ENCODE results near the gene REPIN1. TPM values are rescaled to one million over a fixed set of nuclear protein-coding genes. Genes with fewer than 3 reads are reported as not detected.

Gene REPIN1
- total and polyA plus RNA-seq, 9 of the 15 experiments (the other 6 are each of a cell fraction or from before 2014, with no cell fraction given) = 8.1 to 283 (median 94.3) TPM

DNA sequence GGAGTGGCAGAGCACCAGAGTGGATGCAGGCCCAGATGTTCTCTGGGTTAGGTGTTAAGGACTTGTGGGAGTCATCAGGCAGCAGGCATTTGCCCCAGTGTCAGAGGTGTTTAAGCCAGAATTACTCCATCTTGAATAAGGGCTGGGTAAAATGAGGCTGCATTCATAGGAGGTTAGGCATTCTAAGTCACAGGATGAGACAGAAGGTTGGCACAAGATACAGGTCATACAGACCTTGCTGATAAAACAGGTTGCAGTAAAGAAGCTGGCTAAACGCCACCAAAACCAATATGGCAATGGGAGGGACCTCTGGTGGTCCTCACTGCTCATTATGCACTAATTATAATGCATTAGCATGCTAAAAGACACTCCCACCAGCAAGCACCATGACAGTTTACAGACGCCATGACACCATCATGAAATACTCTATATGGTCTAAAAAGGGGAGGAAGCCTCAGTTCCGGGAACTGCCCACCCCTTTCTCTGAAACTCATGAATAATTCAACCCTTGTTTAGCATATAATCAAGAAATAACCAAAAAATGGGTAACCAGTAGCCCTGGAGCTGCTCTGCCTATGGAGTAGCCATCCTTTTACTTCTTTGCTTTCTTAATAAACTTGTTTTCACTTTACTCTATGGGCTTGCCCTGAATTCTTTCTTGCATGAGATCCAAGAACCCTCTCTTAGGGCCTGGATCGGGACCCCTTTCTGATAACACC lies 46.3 kb upstream of the REPIN1 start (continued):
- TF ChIP-seq CHD4 (IDR thresholded peaks at IDR 0.05; ENCODE audit: insufficient read depth, insufficient replicate concordance, low read depth, low read length, poor library complexity, severe bottlenecking) = no peak
- no peak for TF ChIP-seq MCM2 (IDR thresholded peaks at IDR 0.05; ENCODE audit: low read depth)
- TF ChIP-seq, protein P1, sequence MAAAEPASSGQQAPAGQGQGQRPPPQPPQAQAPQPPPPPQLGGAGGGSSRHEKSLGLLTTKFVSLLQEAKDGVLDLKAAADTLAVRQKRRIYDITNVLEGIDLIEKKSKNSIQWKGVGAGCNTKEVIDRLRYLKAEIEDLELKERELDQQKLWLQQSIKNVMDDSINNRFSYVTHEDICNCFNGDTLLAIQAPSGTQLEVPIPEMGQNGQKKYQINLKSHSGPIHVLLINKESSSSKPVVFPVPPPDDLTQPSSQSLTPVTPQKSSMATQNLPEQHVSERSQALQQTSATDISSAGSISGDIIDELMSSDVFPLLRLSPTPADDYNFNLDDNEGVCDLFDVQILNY (CRISPR knock-in tag; IDR thresholded peaks at IDR 0.05) = no peak
- TF ChIP-seq CTCFL (IDR thresholded peaks at IDR 0.05; ENCODE audit: borderline replicate concordance, insufficient read depth, low read depth, low read length, poor library complexity, severe bottlenecking) = no peak
- TF ChIP-seq SNRNP70 (optimal IDR thresholded peaks at IDR 0.05; ENCODE audit: low read depth, low read length) = no peak
- TF ChIP-seq, protein P2, sequence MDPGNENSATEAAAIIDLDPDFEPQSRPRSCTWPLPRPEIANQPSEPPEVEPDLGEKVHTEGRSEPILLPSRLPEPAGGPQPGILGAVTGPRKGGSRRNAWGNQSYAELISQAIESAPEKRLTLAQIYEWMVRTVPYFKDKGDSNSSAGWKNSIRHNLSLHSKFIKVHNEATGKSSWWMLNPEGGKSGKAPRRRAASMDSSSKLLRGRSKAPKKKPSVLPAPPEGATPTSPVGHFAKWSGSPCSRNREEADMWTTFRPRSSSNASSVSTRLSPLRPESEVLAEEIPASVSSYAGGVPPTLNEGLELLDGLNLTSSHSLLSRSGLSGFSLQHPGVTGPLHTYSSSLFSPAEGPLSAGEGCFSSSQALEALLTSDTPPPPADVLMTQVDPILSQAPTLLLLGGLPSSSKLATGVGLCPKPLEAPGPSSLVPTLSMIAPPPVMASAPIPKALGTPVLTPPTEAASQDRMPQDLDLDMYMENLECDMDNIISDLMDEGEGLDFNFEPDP (CRISPR knock-in tag; IDR thresholded peaks at IDR 0.05) = peak; percentile 91; the same call in 1 of the 2 replicates
- peak in 1 of 2 experiments; percentile 85; a peak in 2 of 4 replicates for TF ChIP-seq MAZ (CRISPR knock-in tag; conservative IDR thresholded peaks at IDR 0.05 in 1 of 2, IDR thresholded peaks at IDR 0.05 in 1 of 2)
- TF ChIP-seq CGGBP1 (CRISPR knock-in tag; IDR thresholded peaks at IDR 0.05) = no peak
- no peak for TF ChIP-seq RBM14 (IDR thresholded peaks at IDR 0.05; ENCODE audit: borderline replicate concordance, insufficient read depth, low read depth, low read length)
- TF ChIP-seq CHAMP1 (IDR thresholded peaks at IDR 0.05) = no peak
- no peak for TF ChIP-seq ETV6 (IDR thresholded peaks at IDR 0.05; ENCODE audit: borderline replicate concordance in 1 of 2, low read depth in 2 of 2, low read length in 1 of 2)
- TF ChIP-seq ETV6 (CRISPR knock-in tag; IDR thresholded peaks at IDR 0.05; ENCODE audit: borderline replicate concordance) = no peak

All from K562 (cell line).